NCI-H2029 treated with DMSO at 0.1 percent for 48 hours (cell line): ENCODE measurements around the gene NCOA7.

Experiments
- DNase-seq: peaks from one replicate; lab custom pipeline; 2025; lab: John Stamatoyannopoulos, UW

NCOA7 gene

GRCh38 chr6:125974214-125974866 is 183.6 kb downstream of the NCOA7 start:
- DNase-seq: peak; percentile 90

- no peak for DNase-seq
Measured at GRCh38 chr6:125979101-125979500, 188.3 kb downstream of the NCOA7 start.
